MM.1S (cell line): ENCODE measurements around the gene DDOST.

Experiments used
- EZH2phosphoT487 ChIP-seq: fragments of 300-600 bp; sonication (generic); IDR thresholded peaks from 2 replicates; pipeline ENCODE4 v1.6.1; 2018; ENCODE audit warnings: antibody characterized with exemption, low read length
- TF ChIP-seq, protein P1 (sequence below): fragments of 300-600 bp; sonication (generic); IDR thresholded peaks from 2 replicates; pipeline ENCODE4 v1.5.1; 2016; ENCODE audit warnings: antibody characterized with exemption, low read length, mixed read lengths

DNA sequence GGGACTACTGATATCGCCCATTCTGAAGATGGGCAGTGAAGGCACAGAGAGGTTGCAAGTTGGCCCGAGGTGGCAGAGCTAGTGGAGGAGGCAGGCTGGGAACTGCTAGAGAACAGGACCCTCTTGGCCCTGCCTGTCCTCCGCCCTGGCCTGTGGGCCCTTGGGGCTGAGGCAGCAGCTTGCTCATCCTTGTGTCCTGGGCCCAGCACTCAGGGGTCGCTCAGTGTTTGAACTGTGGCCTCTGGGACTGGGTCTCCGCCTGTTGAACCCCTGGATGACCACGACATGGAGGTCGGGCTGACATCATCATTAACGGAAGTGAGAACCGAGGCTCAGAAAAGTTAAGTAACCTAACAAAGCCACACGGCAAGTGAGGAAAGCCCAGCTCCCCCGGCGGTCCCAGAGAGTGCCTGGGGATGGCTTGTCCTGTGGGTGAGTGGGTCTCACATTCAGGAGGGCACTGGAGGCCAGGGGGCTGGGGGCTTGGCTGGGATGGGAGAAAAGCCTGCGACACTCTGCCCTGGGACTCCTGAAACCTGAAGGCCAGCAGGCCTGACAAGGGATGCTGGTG, 23.0 kb upstream of the DDOST start:
- TF ChIP-seq, protein P1, sequence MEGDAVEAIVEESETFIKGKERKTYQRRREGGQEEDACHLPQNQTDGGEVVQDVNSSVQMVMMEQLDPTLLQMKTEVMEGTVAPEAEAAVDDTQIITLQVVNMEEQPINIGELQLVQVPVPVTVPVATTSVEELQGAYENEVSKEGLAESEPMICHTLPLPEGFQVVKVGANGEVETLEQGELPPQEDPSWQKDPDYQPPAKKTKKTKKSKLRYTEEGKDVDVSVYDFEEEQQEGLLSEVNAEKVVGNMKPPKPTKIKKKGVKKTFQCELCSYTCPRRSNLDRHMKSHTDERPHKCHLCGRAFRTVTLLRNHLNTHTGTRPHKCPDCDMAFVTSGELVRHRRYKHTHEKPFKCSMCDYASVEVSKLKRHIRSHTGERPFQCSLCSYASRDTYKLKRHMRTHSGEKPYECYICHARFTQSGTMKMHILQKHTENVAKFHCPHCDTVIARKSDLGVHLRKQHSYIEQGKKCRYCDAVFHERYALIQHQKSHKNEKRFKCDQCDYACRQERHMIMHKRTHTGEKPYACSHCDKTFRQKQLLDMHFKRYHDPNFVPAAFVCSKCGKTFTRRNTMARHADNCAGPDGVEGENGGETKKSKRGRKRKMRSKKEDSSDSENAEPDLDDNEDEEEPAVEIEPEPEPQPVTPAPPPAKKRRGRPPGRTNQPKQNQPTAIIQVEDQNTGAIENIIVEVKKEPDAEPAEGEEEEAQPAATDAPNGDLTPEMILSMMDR = no peak
- TF ChIP-seq EZH2phosphoT487 = no peak
